ENCODE data around the gene DAPK3.
A peak's percentile ranks its signal among the peaks of the same experiment; 100 is the strongest.
"Not testable (repeated sequence)": the region's sequence is repeated elsewhere in the genome, so short reads cannot be mapped to it uniquely, and the experiment has no call there.

Gene DAPK3

GRCh38 chr19:3998667-3999412, 27.9 kb upstream of the DAPK3 start:
- WGBS, 2 experiments (ENCODE audit: insufficient coverage in 2 of 2): 95 to 98% methylated on average over 22 to 23 of the region's 29 CpGs
- not testable (repeated sequence) for H3K9me3 ChIP-seq (ENCODE audit: control insufficient read depth, low read length); H3K4me1 ChIP-seq (ENCODE audit: control insufficient read depth, insufficient read depth, low read length, poor library complexity, severe bottlenecking); H3K27ac ChIP-seq (ENCODE audit: low read depth, low read length, severe bottlenecking); H3K36me3 ChIP-seq (ENCODE audit: control insufficient read depth, insufficient read depth, low read length); H3K4me3 ChIP-seq (ENCODE audit: extremely low read depth, insufficient read depth, low read length, poor library complexity, severe bottlenecking)

DNA sequence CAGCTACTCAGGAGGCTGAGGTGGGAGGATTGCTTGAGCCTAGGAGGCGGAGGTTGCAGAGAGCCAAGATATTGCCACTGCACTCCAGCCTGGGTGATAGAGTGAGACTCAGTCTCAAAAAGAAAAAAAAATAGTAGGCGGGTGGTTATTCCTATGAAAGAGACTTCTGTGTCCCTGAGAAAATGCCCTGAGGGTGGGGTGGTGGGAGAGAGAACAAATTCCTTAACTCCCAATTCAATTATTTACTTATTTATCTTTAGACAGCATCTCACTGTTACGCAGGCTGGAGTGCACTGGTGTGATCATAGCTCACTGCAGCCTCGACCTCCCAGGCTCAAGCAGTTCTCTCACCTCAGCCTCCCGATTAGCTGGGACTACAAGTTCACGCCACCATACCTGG, 24.7 kb upstream of the DAPK3 start:
- WGBS, 2 experiments (ENCODE audit: insufficient coverage in 2 of 2): 84 to 95% methylated on average over 2 to 5 of the region's 6 CpGs
- Histone ChIP-seq H3K27ac (ENCODE audit: low read depth, low read length, severe bottlenecking) (no peak overlapping the region), H3K4me1 (ENCODE audit: control insufficient read depth, insufficient read depth, low read length, poor library complexity, severe bottlenecking) (no peaks in the 10 kb centered on the region), H3K9me3 (ENCODE audit: control insufficient read depth, low read length) (no peaks in the 10 kb centered on the region), H3K4me3 (ENCODE audit: extremely low read depth, insufficient read depth, low read length, poor library complexity, severe bottlenecking) (no peak overlapping the region), H3K36me3 (ENCODE audit: control insufficient read depth, insufficient read depth, low read length) (no peaks in the 10 kb centered on the region)

DNA sequence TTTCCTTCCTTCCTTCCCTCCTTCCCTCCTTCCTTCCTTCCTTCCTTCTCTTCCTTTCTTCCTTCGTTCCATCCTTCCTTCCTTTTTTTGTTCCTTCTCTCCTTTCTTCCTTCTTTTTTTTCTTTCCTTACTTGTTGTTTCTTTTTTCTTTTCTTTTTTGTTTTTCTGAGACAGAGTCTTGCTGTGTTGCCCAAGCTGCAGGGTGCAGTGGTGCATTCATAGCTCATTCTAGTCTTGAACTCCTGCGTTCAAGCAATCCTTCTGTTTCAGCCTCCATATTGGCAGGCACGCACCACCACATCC, 19.9 kb upstream of the DAPK3 start:
- WGBS, 2 experiments (ENCODE audit: insufficient coverage in 2 of 2): 81 to 83% methylated on average over 1 to 2 of the region's 3 CpGs
- Histone ChIP-seq H3K9me3 (ENCODE audit: control insufficient read depth, low read length) (no peaks in the 10 kb centered on the region), H3K4me3 (ENCODE audit: extremely low read depth, insufficient read depth, low read length, poor library complexity, severe bottlenecking) (no peak overlapping the region), H3K27ac (ENCODE audit: low read depth, low read length, severe bottlenecking) (no peak overlapping the region), H3K4me1 (ENCODE audit: control insufficient read depth, insufficient read depth, low read length, poor library complexity, severe bottlenecking) (peaks cover 18% of the 10 kb centered on the region), H3K36me3 (ENCODE audit: control insufficient read depth, insufficient read depth, low read length) (no peaks in the 10 kb centered on the region)

DNA sequence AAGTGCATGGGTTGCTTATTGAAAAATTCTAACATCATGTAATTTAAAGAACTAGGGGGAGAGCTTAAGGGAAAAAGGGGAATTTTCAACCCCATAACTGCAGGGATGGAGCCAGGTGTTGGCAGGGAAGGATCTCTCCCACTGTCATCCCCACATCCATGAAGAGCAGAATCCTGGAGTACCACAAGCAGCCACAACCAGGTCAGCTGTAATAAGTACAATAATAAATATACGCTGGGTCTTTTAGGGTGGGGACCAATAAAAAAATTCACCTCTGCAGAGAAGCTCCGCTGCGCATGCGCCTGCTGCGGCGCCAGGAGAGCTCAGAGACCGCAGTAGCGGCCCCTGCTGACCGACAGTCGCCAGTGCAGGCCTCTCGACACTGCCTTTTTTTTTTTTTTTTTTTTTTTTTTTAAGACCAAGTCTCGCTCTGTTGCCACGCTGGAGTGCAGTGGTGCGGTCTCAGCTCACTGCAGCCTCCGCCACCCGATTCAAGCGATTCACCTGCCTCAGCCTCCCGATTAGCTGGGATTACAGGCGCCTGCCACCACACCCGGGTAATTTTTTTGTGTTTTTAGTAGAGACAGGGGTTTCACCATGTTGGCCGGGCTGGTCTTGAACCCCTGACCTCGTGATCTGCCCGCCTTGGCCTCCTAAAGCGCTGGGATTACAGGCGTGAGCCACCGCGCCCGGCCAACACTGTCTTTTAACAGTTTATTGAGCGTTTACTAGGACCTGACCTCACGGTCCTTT, 16.9 kb upstream of the DAPK3 start:
- no peak overlapping the region for H3K27ac ChIP-seq (ENCODE audit: low read depth, low read length, severe bottlenecking)

GRCh38 chr19:3986260-3987041, 15.6 kb upstream of the DAPK3 start:
- 0 to 3% methylated on average over 7 to 12 of the region's 21 CpGs for WGBS, 2 experiments (ENCODE audit: insufficient coverage in 2 of 2)
- H3K4me1 ChIP-seq (ENCODE audit: control insufficient read depth, insufficient read depth, low read length, poor library complexity, severe bottlenecking): peaks cover 33% of the 10 kb centered on the region
- no peaks in the 10 kb centered on the region for H3K9me3 ChIP-seq (ENCODE audit: control insufficient read depth, low read length)
- peak overlapping the region; percentile 33 for H3K27ac ChIP-seq (ENCODE audit: low read depth, low read length, severe bottlenecking)
- peaks cover 34% of the 10 kb centered on the region for H3K36me3 ChIP-seq (ENCODE audit: control insufficient read depth, insufficient read depth, low read length)
- peak overlapping the region; percentile 21 for H3K4me3 ChIP-seq (ENCODE audit: extremely low read depth, insufficient read depth, low read length, poor library complexity, severe bottlenecking)

More for the DNA sequence above, 16.9 kb upstream of the DAPK3 start:
- Histone ChIP-seq H3K4me3 (ENCODE audit: extremely low read depth, insufficient read depth, low read length, poor library complexity, severe bottlenecking) (peak overlapping the region; percentile 21), H3K9me3 (ENCODE audit: control insufficient read depth, low read length) (no peaks in the 10 kb centered on the region), H3K4me1 (ENCODE audit: control insufficient read depth, insufficient read depth, low read length, poor library complexity, severe bottlenecking) (peaks cover 29% of the 10 kb centered on the region), H3K36me3 (ENCODE audit: control insufficient read depth, insufficient read depth, low read length) (peaks cover 21% of the 10 kb centered on the region)
- WGBS, 2 experiments (ENCODE audit: insufficient coverage in 2 of 2): 7 to 33% methylated on average over 15 to 23 of the region's 30 CpGs

- peaks cover 36% of the 10 kb centered on the region for H3K4me1 ChIP-seq (ENCODE audit: control insufficient read depth, insufficient read depth, low read length, poor library complexity, severe bottlenecking)
- peaks cover 41% of the 10 kb centered on the region for H3K36me3 ChIP-seq (ENCODE audit: control insufficient read depth, insufficient read depth, low read length)
- no peaks in the 10 kb centered on the region for H3K9me3 ChIP-seq (ENCODE audit: control insufficient read depth, low read length)
- WGBS, 2 experiments (ENCODE audit: insufficient coverage in 2 of 2): 6 to 17% methylated on average over 2 to 6 of the region's 19 CpGs
- no peak overlapping the region for H3K27ac ChIP-seq (ENCODE audit: low read depth, low read length, severe bottlenecking)
- peak overlapping the region; percentile 97 for H3K4me3 ChIP-seq (ENCODE audit: extremely low read depth, insufficient read depth, low read length, poor library complexity, severe bottlenecking)
Observed at GRCh38 chr19:3985643-3986259, 14.9 kb upstream of the DAPK3 start.

DNA sequence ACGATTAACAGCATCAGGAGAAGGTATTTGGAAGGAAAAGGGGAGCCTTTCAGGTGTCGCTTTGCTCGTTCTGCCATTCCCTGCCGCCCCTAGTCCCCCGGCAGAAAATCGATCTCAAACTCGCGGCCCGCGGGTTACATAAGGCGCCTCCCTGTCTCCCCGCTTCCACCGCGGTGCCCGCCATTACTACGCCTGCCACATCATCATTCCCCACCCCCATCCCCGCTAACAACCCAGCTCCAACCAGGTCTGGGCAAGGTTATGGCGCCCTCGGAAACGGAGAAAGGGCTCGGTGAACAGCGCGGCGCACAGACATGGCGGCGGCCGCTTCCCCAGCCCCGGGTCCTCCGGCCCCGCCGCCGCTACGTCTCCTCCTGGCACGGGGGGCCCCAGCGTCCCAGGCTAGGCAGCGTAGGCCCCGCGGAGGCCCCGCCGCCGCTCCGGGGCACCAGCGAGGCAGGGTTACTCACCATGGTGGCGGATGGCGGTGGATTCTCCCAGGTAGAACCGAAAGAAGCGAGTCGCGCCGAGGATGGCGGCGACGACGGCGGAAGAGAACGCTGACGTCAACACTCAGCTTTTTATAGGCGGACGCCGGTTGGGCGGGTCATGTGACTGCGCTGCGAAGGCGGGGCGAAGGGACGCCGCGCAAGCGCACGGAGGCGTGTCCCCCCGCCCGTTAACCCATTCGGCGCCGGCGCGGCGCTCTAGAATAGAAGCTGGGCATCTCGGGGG, 14.2 kb upstream of the DAPK3 start, which contains the start of gene EEF2:
Gene EEF2 (minus strand): TSS at position 556 of the 735 bp plus-strand sequence. CDS start 83 bp downstream, at position 473.
- Histone ChIP-seq H3K9me3 (ENCODE audit: control insufficient read depth, low read length) (no peaks in the 10 kb centered on the region), H3K27ac (ENCODE audit: low read depth, low read length, severe bottlenecking) (peak within 1 kb of the TSS; percentile 99), H3K4me1 (ENCODE audit: control insufficient read depth, insufficient read depth, low read length, poor library complexity, severe bottlenecking) (peaks cover 36% of the 10 kb centered on the region), H3K36me3 (ENCODE audit: control insufficient read depth, insufficient read depth, low read length) (peaks cover 48% of the 10 kb centered on the region), H3K4me3 (ENCODE audit: extremely low read depth, insufficient read depth, low read length, poor library complexity, severe bottlenecking) (peak within 1 kb of the TSS; percentile 97)
- 0 to 1% methylated on average over 58 to 68 of the region's 80 CpGs for WGBS, 2 experiments (ENCODE audit: insufficient coverage in 2 of 2)

DNA sequence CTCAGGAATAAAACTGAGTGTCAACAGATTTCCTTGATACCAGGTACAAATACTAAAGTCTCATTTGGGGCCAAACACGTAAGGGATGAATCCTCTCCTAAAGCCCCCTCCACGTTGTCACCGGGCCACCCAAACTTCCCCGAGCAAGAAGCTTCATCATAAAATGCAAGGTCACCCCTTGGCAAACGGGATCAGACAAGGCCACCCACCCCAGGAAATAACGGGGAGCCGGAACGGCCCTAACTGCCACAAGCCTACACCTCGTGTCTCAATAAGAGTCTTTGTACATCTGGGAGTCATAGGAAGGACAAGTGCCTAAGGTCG, 13.6 kb upstream of the DAPK3 start:
- peaks cover 36% of the 10 kb centered on the region for H3K4me1 ChIP-seq (ENCODE audit: control insufficient read depth, insufficient read depth, low read length, poor library complexity, severe bottlenecking)
- 0% methylated on average over 8 to 10 of the region's 10 CpGs for WGBS, 2 experiments (ENCODE audit: insufficient coverage in 2 of 2)
- H3K36me3 ChIP-seq (ENCODE audit: control insufficient read depth, insufficient read depth, low read length): peaks cover 53% of the 10 kb centered on the region
- peak overlapping the region; percentile 97 for H3K4me3 ChIP-seq (ENCODE audit: extremely low read depth, insufficient read depth, low read length, poor library complexity, severe bottlenecking)
- H3K27ac ChIP-seq (ENCODE audit: low read depth, low read length, severe bottlenecking): peak overlapping the region; percentile 99
- H3K9me3 ChIP-seq (ENCODE audit: control insufficient read depth, low read length): no peaks in the 10 kb centered on the region

DNA sequence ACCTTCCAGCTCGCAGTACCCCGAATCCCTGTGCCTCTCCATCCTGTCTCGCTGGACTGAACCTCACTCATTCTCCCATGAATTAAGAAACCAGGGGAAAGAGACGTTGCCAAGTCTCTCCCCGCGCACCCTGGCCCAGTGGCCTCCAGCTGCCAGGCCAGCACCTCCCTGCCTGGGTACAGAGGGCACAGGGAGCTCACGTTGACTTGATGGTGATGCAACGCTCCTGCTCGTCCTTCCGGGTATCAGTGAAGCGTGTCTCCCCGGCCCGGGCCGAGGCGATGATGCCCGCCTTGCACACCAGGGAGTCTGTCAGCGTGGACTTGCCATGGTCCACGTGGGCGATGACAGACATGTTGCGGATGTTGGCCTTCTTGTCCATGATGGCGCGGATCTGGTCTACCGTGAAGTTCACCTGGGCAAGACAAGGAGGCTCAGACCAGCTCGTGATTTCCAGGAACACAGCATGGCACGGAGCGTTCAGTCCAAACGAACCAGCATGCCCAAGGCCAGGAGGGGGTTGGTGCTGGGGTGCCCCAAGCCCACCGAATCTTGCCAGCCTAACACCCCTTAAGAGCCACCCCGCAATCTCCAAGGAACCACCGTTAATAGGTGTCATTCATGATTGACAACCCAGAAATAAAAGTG, 13.2 kb upstream of the DAPK3 start:
- peaks cover 58% of the 10 kb centered on the region for H3K36me3 ChIP-seq (ENCODE audit: control insufficient read depth, insufficient read depth, low read length)

More for the DNA sequence above, 13.2 kb upstream of the DAPK3 start:
- Histone ChIP-seq H3K27ac (ENCODE audit: low read depth, low read length, severe bottlenecking) (peak overlapping the region; percentile 99), H3K9me3 (ENCODE audit: control insufficient read depth, low read length) (no peaks in the 10 kb centered on the region), H3K4me1 (ENCODE audit: control insufficient read depth, insufficient read depth, low read length, poor library complexity, severe bottlenecking) (peaks cover 36% of the 10 kb centered on the region), H3K4me3 (ENCODE audit: extremely low read depth, insufficient read depth, low read length, poor library complexity, severe bottlenecking) (peak overlapping the region; percentile 97)
- WGBS, 2 experiments (ENCODE audit: insufficient coverage in 2 of 2): 31 to 38% methylated on average over 26 to 30 of the region's 30 CpGs
